Uterus (tissue), 4 donors: ENCODE data around the gene ARPP19. TPM values are rescaled to one million over a fixed set of nuclear protein-coding genes. Genes with fewer than 3 reads are reported as not detected.

ENCODE experiments used
- DNase-seq, 2 donors: peaks; one replicate each; pipeline ENCODE4 v3.0.0-alpha.2; 2019 to 2020
- H3K27ac ChIP-seq, 2 donors: fragments of 200-600 bp; sonication (generic); 1 replicate in 1 of 2; 2 replicates in 1 of 2; pipeline ENCODE4 v1.5.1; 2016 to 2018
- H3K27me3 ChIP-seq, 2 donors: fragments of 200-600 bp; sonication (generic); one replicate each; pipeline ENCODE4 v1.5.1; 2018 to 2019; ENCODE audit warnings: control low read depth in 1 of 2
- H3K36me3 ChIP-seq, 2 donors: fragments of 200-600 bp; sonication (generic); one replicate each; pipeline ENCODE4 v1.5.1; 2019; ENCODE audit warnings: control low read depth in 1 of 2
- H3K4me1 ChIP-seq, 2 donors: fragments of 200-600 bp; sonication (generic); one replicate each; pipeline ENCODE4 v1.5.1; 2018 to 2019; ENCODE audit warnings: control low read depth in 1 of 2
- H3K4me3 ChIP-seq, 2 donors: fragments of 200-600 bp; sonication (generic); 1 replicate in 1 of 2; 2 replicates in 1 of 2; pipeline ENCODE4 v1.5.1; 2018 to 2019; ENCODE audit warnings: mild to moderate bottlenecking in 1 of 2
- H3K9me3 ChIP-seq, 2 donors: fragments of 200-600 bp; sonication (generic); one replicate each; pipeline ENCODE4 v1.5.1; 2019; ENCODE audit warnings: control low read depth in 1 of 2
- POLR2A ChIP-seq, 2 donors: fragments of 450-650 bp; IDR thresholded peaks; one replicate each; pipeline ENCODE4 v1.6.1; 2016; ENCODE audit warnings: antibody characterized with exemption in 2 of 2, mild to moderate bottlenecking in 1 of 2, moderate library complexity in 1 of 2
- intact Hi-C: fragments of 100-400 bp; cut with DNase I; formaldehyde crosslinking; loops from one replicate; pipeline ENCODE4 v1.15.1; 2023; ENCODE audit warnings: low total_unique reads
- total RNA-seq, 4 donors: library from RNA; depleted of rRNA in 3 of 4; stranded (reverse); fragments of >200 nt in 3 of 4; gene quantifications; one replicate each; pipeline versions ENCODE4 v1.1.0 to v1.2.4, GENCODE V29; 2014 to 2023
- TF ChIP-seq, protein P1 (sequence below), 4 experiments: fragments of 200-600 bp in 2 of 4; fragments of 450-650 bp in 2 of 4; sonication (generic) in 2 of 4; IDR thresholded peaks; one replicate each; pipeline ENCODE4 v1.5.1; 2016 to 2019; ENCODE audit warnings: antibody characterized with exemption in 4 of 4, mild to moderate bottlenecking in 2 of 4, moderate library complexity in 1 of 4
- donor health status: DM: yes; HTN: yes; CAD: no.

Gene ARPP19
- total RNA-seq, 4 donors from 2014 or later: 45.3 to 250 (median 129) TPM

GRCh38 chr15:52546031-52546751, 22.6 kb downstream of the ARPP19 start:
- Histone ChIP-seq H3K27ac (no peak overlapping the region), H3K36me3 (no peaks in the 10 kb centered on the region), H3K27me3 (no peaks in the 10 kb centered on the region), H3K4me3 (no peak overlapping the region), H3K4me1 (no peaks in the 10 kb centered on the region), H3K9me3 (no peaks in the 10 kb centered on the region)
- intact Hi-C loops: no loop called here
- TF ChIP-seq, protein P1, sequence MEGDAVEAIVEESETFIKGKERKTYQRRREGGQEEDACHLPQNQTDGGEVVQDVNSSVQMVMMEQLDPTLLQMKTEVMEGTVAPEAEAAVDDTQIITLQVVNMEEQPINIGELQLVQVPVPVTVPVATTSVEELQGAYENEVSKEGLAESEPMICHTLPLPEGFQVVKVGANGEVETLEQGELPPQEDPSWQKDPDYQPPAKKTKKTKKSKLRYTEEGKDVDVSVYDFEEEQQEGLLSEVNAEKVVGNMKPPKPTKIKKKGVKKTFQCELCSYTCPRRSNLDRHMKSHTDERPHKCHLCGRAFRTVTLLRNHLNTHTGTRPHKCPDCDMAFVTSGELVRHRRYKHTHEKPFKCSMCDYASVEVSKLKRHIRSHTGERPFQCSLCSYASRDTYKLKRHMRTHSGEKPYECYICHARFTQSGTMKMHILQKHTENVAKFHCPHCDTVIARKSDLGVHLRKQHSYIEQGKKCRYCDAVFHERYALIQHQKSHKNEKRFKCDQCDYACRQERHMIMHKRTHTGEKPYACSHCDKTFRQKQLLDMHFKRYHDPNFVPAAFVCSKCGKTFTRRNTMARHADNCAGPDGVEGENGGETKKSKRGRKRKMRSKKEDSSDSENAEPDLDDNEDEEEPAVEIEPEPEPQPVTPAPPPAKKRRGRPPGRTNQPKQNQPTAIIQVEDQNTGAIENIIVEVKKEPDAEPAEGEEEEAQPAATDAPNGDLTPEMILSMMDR (IDR thresholded peaks at IDR 0.05): no peak
- no peak for TF ChIP-seq POLR2A (IDR thresholded peaks at IDR 0.05)
- no peak for DNase-seq

DNA sequence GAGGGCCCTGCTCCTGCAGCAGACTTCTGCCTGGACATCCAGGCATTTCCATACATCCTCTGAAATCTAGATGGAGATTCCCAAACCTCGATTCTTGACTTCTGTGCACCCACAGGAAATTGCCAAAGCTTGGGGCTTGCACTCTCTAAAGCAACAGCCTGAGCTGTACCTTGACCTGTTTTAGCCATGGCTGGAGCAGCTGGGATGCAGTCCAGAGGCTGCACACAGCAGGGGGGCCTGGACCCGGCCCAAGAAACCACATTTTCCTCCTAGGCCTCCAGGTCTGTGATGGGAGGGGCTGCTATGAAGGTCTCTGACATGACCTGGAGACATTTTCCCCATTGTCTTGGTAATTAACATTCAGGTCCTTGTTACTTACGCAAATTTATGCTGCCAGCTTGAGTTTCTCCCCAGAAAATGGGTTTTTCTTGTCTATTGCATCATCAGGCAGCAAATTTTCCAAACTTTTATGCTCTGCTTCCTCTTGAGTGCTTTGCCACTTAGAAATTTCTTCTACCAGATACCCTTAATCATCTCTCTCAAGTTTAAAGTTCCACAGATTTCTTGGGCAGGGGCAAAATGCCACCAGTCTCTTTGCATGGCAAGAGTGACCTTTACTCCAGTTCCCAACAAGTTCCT, 28.3 kb downstream of the ARPP19 start:
- intact Hi-C loops: no loop called here

GRCh38 chr15:52537459-52537858, 31.4 kb downstream of the ARPP19 start:
- Histone ChIP-seq H3K9me3 (no peaks in the 10 kb centered on the region), H3K27ac (no peak overlapping the region), H3K4me1 (no peaks in the 10 kb centered on the region), H3K27me3 (no peaks in the 10 kb centered on the region), H3K36me3 (no peaks in the 10 kb centered on the region), H3K4me3 (no peak overlapping the region)
- intact Hi-C loops: no loop called here
- DNase-seq: no peak
- TF ChIP-seq, protein P1 (IDR thresholded peaks at IDR 0.05): no peak
- no peak for TF ChIP-seq POLR2A (IDR thresholded peaks at IDR 0.05)

More for the DNA sequence above, 28.3 kb downstream of the ARPP19 start:
- H3K27me3 ChIP-seq: no peaks in the 10 kb centered on the region
- no peak overlapping the region for H3K4me3 ChIP-seq
- TF ChIP-seq POLR2A (IDR thresholded peaks at IDR 0.05): no peak
- TF ChIP-seq, protein P1 (IDR thresholded peaks at IDR 0.05): no peak
- no peaks in the 10 kb centered on the region for H3K4me1 ChIP-seq
- no peaks in the 10 kb centered on the region for H3K36me3 ChIP-seq
- DNase-seq: no peak
- no peaks in the 10 kb centered on the region for H3K9me3 ChIP-seq
- no peak overlapping the region for H3K27ac ChIP-seq

GRCh38 chr15:52532427-52532826, 36.4 kb downstream of the ARPP19 start:
- no peak for DNase-seq
- TF ChIP-seq, protein P1 (IDR thresholded peaks at IDR 0.05): no peak
- no peak for TF ChIP-seq POLR2A (IDR thresholded peaks at IDR 0.05)
- H3K4me1 ChIP-seq: no peaks in the 10 kb centered on the region
- intact Hi-C loops: no loop called here
- H3K4me3 ChIP-seq: no peak overlapping the region
- H3K27me3 ChIP-seq: no peaks in the 10 kb centered on the region
- no peaks in the 10 kb centered on the region for H3K36me3 ChIP-seq
- H3K9me3 ChIP-seq: no peaks in the 10 kb centered on the region
- no peak overlapping the region for H3K27ac ChIP-seq

DNA sequence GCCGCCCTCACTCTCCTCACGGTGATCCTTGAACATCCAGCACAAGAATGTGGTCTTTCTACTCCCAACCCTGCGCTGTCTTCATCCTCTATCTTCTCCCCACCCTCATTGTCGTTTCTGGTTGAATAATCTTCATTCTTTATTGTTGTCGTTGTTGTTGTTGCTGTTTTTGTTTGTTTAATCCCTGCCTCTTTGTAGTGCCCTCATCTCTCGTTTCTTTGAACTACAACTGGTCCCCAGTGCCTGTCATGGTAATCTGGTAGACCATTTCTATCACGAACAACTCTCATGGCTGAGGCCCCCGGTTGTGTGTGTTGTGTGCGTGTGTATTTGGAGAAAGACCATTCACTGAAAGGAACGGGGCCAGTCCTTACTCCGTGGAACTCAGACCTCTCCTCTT, 38.9 kb downstream of the ARPP19 start:
- Histone ChIP-seq H3K27ac (peak overlapping the region; percentile 79 to 92), H3K36me3 (no peaks in the 10 kb centered on the region), H3K9me3 (no peaks in the 10 kb centered on the region), H3K4me3 (no peak overlapping the region), H3K27me3 (no peaks in the 10 kb centered on the region), H3K4me1 (no peaks in the 10 kb centered on the region)
- no peak for TF ChIP-seq POLR2A (IDR thresholded peaks at IDR 0.05)
- intact Hi-C loops: no loop called here
- no peak for DNase-seq
